GM12878 (cell line): ENCODE results near the gene ZNF208. TPM values are rescaled to one million over a fixed set of nuclear protein-coding genes. Genes with fewer than 3 reads are reported as not detected.

Experiments used
- ATAC-seq: fragments of 200-7000 bp; cut with Tn5 transposase; 3 replicates; pipeline ENCODE4 v1.9.1; 2020; ENCODE audit warnings: mild to moderate bottlenecking, moderate library complexity
- BruUV-seq: library from RNA; stranded (reverse); fragments of 400-500 nt; replicated peaks from 2 replicates; lab custom pipeline; 2021; lab: Mats Ljungman, UMichigan
- CTCF ChIA-PET: fragments of 300-600 bp; sonication (Branson Sonifier 250); formaldehyde crosslinking; extraction: SDS; loops from one replicate; lab custom pipeline; 2021; ENCODE audit warnings: inconsistent platforms; lab: Yijun Ruan, JAX
- POLR2A ChIA-PET: fragments of 350-600 bp; formaldehyde crosslinking; extraction: SDS; loops from one replicate; lab custom pipeline; 2021; ENCODE audit warnings: inconsistent platforms; lab: Charles Lee
- RAD21 ChIA-PET: fragments of 300-600 bp; sonication (Branson Sonifier 250); formaldehyde crosslinking; loops from one replicate; lab custom pipeline; 2023; ENCODE audit warnings: antibody characterized with exemption; ENCODE audit not compliant: unreplicated experiment; lab: Charles Lee
- SMC1A ChIA-PET: fragments of 300-600 bp; sonication (Branson Sonifier 250); formaldehyde crosslinking; loops from one replicate; lab custom pipeline; 2023; ENCODE audit not compliant: unreplicated experiment, uncharacterized antibody; lab: Charles Lee
- DNase-seq: peaks from one replicate; pipeline ENCODE4 v3.0.0-alpha.2; 2011; ENCODE audit warnings: low read depth, low spot score
- FAIRE-seq: peaks from 3 replicates; lab custom pipeline; 2011; peaks lifted over from hg19 to GRCh38; lab: Jason Lieb, UNC
- H2AFZ ChIP-seq: 2 replicates; pipeline ENCODE4 v1.6.0; 2011; ENCODE audit warnings: low read depth, low read length, control low read depth; ENCODE audit not compliant: control insufficient read depth
- H3K27ac ChIP-seq: 2 replicates; pipeline ENCODE4 v1.5.1; 2011; ENCODE audit warnings: control low read depth; ENCODE audit not compliant: control insufficient read depth, insufficient read depth
- H3K27me3 ChIP-seq, 2 experiments: replicated peaks in 1 of 2; 2 replicates each; pipeline versions ENCODE4 v1.6.0 to v1.6.1; 2011; ENCODE audit warnings: low read length in 1 of 2; ENCODE audit not compliant: control insufficient read depth in 2 of 2, insufficient read depth in 2 of 2
- H3K36me3 ChIP-seq, 2 experiments: 2 replicates each; pipeline ENCODE4 v1.5.1; 2011; ENCODE audit warnings: low read length in 1 of 2; ENCODE audit not compliant: control insufficient read depth in 2 of 2, insufficient read depth in 2 of 2
- H3K4me1 ChIP-seq: 2 replicates; pipeline ENCODE4 v1.6.1; 2011; ENCODE audit warnings: mild to moderate bottlenecking, low read length, moderate library complexity, mixed read lengths; ENCODE audit not compliant: control insufficient read depth, insufficient read depth
- H3K4me2 ChIP-seq: 2 replicates; pipeline ENCODE4 v1.6.0; 2011; ENCODE audit warnings: control low read depth; ENCODE audit not compliant: control insufficient read depth, insufficient read depth
- H3K4me3 ChIP-seq: fragments of 200-600 bp; sonication (generic); 2 replicates; pipeline ENCODE4 v1.5.1; 2016
- H3K79me2 ChIP-seq: 2 replicates; pipeline ENCODE4 v1.6.0; 2011; ENCODE audit warnings: low read length; ENCODE audit not compliant: control insufficient read depth, insufficient read depth
- H3K9ac ChIP-seq: 2 replicates; pipeline ENCODE4 v1.8.0; 2011; ENCODE audit warnings: low read length, control low read depth, mixed read lengths; ENCODE audit not compliant: control insufficient read depth, insufficient read depth
- H3K9me3 ChIP-seq: replicated peaks from 3 replicates; pipeline ENCODE4 v1.5.1; 2011; ENCODE audit warnings: mild to moderate bottlenecking, low read length; ENCODE audit not compliant: control insufficient read depth, insufficient read depth
- H4K20me1 ChIP-seq: 2 replicates; pipeline ENCODE4 v1.6.0; 2011; ENCODE audit not compliant: control insufficient read depth, insufficient read depth
- NBN ChIP-seq: fragments of 450-650 bp; IDR thresholded peaks from 2 replicates; pipeline ENCODE4 v1.6.1; 2016
- NR2F1 ChIP-seq: fragments of 450-650 bp; conservative IDR thresholded peaks from 2 replicates; pipeline ENCODE4 v1.6.1; 2017; ENCODE audit warnings: mild to moderate bottlenecking
- SKIL ChIP-seq: fragments of 450-650 bp; IDR thresholded peaks from 2 replicates; pipeline ENCODE4 v1.6.1; 2017; ENCODE audit warnings: mild to moderate bottlenecking, low read depth, inconsistent platforms; ENCODE audit not compliant: poor library complexity, severe bottlenecking
- SUPT20H ChIP-seq: IDR thresholded peaks from 2 replicates; pipeline ENCODE4 v1.6.1; 2011; ENCODE audit warnings: low read depth, mild to moderate bottlenecking, low read length, moderate library complexity, borderline replicate concordance; ENCODE audit not compliant: control insufficient read depth
- TCF12 ChIP-seq: IDR thresholded peaks from 2 replicates; pipeline ENCODE4 v1.6.1; 2011; ENCODE audit warnings: low read depth, mild to moderate bottlenecking, low read length
- USF2 ChIP-seq: IDR thresholded peaks from 2 replicates; pipeline ENCODE4 v1.6.1; 2011; ENCODE audit warnings: low read depth, low read length, improper control_type of control experiment, borderline replicate concordance
- whole genome bisulfite sequencing: methylation state at CpG from one replicate; pipeline ENCODE4 v1.1.6; 2016; ENCODE audit warnings: low lambda C conversion rate; ENCODE audit not compliant: insufficient replicate concordance, insufficient coverage; ENCODE audit errors: missing lambda C conversion rate; 5-methylcytosine and 5-hydroxymethylcytosine counted together
- in situ Hi-C: fragments of 300-500 bp; cut with MboI; formaldehyde crosslinking; loops from 9 replicates; pipeline ENCODE4 v1.14.3; 2018; ENCODE audit warnings: mixed read lengths
- intact Hi-C: fragments of 100-400 bp; cut with micrococcal nuclease; formaldehyde crosslinking; loops from one replicate; pipeline ENCODE4 v1.14.2; 2022; ENCODE audit not compliant: unreplicated experiment
- polyA plus RNA-seq, 11 experiments: library from polyadenylated mRNA; depleted of rRNA in 4 of 11; unstranded in 6 of 11; stranded (reverse) in 5 of 11; fragments of >200 nt; fragmentation: Nextera tagmentation in 4 of 11; fragmentation: Illumina TruSeq in 1 of 11; extraction: Ambion mirVana in 4 of 11; extraction: Trizol in 1 of 11; gene quantifications; 1 replicate in 1 of 11; 2 replicates in 10 of 11; pipeline versions ENCODE4 v1.2.1 to v1.2.3, GENCODE V29; 2011 to 2016; ENCODE audit warnings: inconsistent platforms in 2 of 11, missing spikeins in 2 of 11, low read depth in 1 of 11
- total RNA-seq, 4 experiments: library from RNA; depleted of rRNA in 3 of 4; stranded (reverse); fragments of >200 nt in 3 of 4; fragmentation: Illumina TruSeq in 1 of 4; extraction: Trizol in 1 of 4; gene quantifications; 2 replicates each; pipeline versions ENCODE4 v1.2.1 to v1.2.3, GENCODE V29; 2013 to 2021

ZNF208 gene
- total and polyA plus RNA-seq, 10 of the 15 experiments (the other 5 are each of a cell fraction or from before 2014, with no cell fraction given) = 0.10 TPM; not detected in 9

- H3K27ac ChIP-seq = no peak overlapping the region
- intact Hi-C loops (no loop called here), in situ Hi-C loops (no loop called here)
- H3K27me3 ChIP-seq = no peaks in the 10 kb centered on the region
- ChIA-PET SMC1A (no interaction called here), RAD21 (no interaction called here), CTCF (no interaction called here), POLR2A (no interaction called here)
- FAIRE-seq (no peak), ATAC-seq (no peak), DNase-seq (no peak)
- H3K4me3 ChIP-seq = no peak overlapping the region
- no peak overlapping the region for H3K4me2 ChIP-seq
- no peaks in the 10 kb centered on the region; the same call in 2 of the 3 replicates for H3K9me3 ChIP-seq
- H4K20me1 ChIP-seq = no peaks in the 10 kb centered on the region
- WGBS = 12% methylated on average over 4 of the region's 4 CpGs
- no TSS peak for BruUV-seq
- H3K4me1 ChIP-seq = no peaks in the 10 kb centered on the region
- no peaks in the 10 kb centered on the region for H3K36me3 ChIP-seq
- H3K9ac ChIP-seq = no peak overlapping the region
- no peak overlapping the region for H2AFZ ChIP-seq
- H3K79me2 ChIP-seq = no peaks in the 10 kb centered on the region
- no peak for TF ChIP-seq SUPT20H
- TF ChIP-seq USF2 = no peak
- no peak for TF ChIP-seq SKIL
- TF ChIP-seq NBN = no peak
- TF ChIP-seq TCF12 = no peak
- no peak for TF ChIP-seq NR2F1
- TF ChIP-seq, all 136 proteins: peak for 0
These were observed 76.2 kb downstream of the ZNF208 start for GRCh38 chr19:21934593-21934992.
